Measurements from ENCODE around the gene ZFYVE16.
"Not testable (repeated sequence)": the region's sequence is repeated elsewhere in the genome, so short reads cannot be mapped to it uniquely, and the experiment has no call there.

Gene ZFYVE16

GRCh38 chr5:80409367-80409966 lies 1.6 kb downstream of the ZFYVE16 start:
- DNase-seq (ENCODE audit: low spot score): no peak

- DNase-seq (ENCODE audit: low spot score): no peak
Observed at GRCh38 chr5:80411589-80412219, 3.8 kb downstream of the ZFYVE16 start.

GRCh38 chr5:80414113-80414512 lies 6.2 kb downstream of the ZFYVE16 start:
- DNase-seq (ENCODE audit: low spot score): no peak

DNA sequence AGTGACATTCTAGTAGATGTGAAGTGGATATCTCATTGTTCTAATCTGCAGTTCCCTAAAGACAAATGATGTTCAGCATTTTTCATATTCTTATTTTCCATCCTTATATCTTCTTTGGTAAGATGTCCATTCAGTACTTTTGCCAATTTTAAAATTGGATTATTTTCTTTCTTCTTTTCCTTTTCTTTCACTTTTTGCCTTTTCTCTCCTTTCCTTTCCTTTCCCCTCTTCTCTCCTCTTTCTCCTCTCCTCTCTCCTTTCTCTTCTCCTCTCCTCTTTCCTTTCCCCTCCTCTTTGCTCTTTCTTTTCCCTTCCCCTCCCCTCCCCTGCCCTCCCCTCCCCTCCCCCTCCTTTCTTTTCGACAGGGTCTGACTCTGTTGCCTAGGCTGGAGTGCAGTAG lies 10.1 kb downstream of the ZFYVE16 start:
- no peak for DNase-seq (ENCODE audit: low spot score)

DNA sequence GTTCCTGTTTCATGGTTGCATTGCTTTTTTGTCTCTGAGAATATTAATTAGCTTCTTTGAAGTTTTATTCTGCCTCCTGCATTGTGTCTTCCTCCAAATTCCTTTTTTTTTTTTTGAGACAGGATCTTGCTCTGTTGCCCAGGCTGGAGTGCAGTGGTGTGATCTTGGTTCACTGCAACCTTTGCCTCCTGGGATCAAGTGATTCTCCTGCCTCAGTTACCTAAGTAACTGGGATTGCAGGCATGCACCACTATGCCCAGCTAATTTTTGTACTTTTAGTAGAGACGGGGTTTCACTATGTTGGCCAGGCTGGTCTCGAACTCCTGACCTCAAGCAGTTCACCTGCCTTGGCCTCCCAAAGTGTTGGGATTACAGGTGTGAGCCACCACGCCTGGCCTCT lies 16.5 kb downstream of the ZFYVE16 start:
- DNase-seq (ENCODE audit: low spot score): not testable (repeated sequence)

GRCh38 chr5:80435476-80435875 lies 27.6 kb downstream of the ZFYVE16 start:
- no peak for DNase-seq (ENCODE audit: low spot score)

DNA sequence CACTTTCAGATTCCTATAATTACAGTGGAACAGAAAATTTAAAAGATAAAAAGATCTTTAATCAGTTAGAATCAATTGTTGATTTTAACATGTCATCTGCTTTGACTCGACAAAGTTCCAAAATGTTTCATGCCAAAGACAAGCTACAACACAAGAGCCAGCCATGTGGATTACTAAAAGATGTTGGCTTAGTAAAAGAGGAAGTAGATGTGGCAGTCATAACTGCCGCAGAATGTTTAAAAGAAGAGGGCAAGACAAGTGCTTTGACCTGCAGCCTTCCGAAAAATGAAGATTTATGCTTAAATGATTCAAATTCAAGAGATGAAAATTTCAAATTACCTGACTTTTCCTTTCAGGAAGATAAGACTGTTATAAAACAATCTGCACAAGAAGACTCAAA lies 29.5 kb downstream of the ZFYVE16 start:
- DNase-seq (ENCODE audit: low spot score): no peak

- DNase-seq (ENCODE audit: low spot score): no peak
Observed at GRCh38 chr5:80438739-80439138, 30.9 kb downstream of the ZFYVE16 start.

DNA sequence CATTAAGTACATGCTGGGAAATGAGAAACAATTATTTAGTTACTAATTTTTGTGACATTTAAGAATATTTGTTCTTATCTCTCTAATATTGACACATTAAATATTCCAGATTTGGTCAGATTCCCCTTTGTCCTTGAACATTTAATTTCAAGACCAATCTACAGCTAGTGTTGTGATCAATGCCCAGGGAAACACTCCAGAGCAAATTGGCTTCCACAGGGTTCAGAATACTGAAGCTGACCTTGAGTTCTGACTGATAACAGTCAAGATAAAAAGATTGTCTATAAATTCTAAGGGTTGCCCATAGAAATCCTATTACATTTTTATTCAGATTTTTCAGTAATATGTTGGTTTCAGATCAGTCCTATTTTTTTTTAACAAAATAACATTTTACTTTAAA lies 31.3 kb downstream of the ZFYVE16 start:
- DNase-seq (ENCODE audit: low spot score): no peak

DNA sequence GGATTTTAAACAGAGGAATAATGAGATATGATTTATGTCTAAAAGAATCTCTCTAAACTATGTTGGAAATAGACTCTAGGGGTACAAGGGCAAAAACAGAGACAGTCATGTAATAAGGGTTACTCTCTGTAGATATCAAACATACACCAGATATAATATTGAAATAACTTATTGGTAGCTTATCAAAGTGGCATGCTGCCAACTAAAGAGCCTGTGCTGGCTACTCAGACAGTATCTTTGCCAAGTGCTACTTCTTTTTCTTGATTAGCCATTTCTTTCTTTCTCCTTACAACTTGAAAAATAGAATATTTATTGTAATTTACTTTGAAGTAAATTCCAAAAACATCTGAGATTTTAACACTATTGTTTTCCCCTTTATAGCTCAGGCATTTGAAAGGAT lies 34.9 kb downstream of the ZFYVE16 start:
- DNase-seq (ENCODE audit: low spot score): no peak

GRCh38 chr5:80453366-80453765 lies 45.5 kb downstream of the ZFYVE16 start:
- DNase-seq (ENCODE audit: low spot score): no peak

- no peak for DNase-seq (ENCODE audit: low spot score)
Observed at GRCh38 chr5:80463269-80463668, 55.4 kb downstream of the ZFYVE16 start.

GRCh38 chr5:80466669-80467485 lies 59.0 kb downstream of the ZFYVE16 start:
- no peak for DNase-seq (ENCODE audit: low spot score)

GRCh38 chr5:80468131-80468530 lies 60.3 kb downstream of the ZFYVE16 start:
- no peak for DNase-seq (ENCODE audit: low spot score)

GRCh38 chr5:80470631-80471030 lies 62.8 kb downstream of the ZFYVE16 start:
- not testable (repeated sequence) for DNase-seq (ENCODE audit: low spot score)

GRCh38 chr5:80474929-80475328 lies 67.1 kb downstream of the ZFYVE16 start:
- no peak for DNase-seq (ENCODE audit: low spot score)

DNA sequence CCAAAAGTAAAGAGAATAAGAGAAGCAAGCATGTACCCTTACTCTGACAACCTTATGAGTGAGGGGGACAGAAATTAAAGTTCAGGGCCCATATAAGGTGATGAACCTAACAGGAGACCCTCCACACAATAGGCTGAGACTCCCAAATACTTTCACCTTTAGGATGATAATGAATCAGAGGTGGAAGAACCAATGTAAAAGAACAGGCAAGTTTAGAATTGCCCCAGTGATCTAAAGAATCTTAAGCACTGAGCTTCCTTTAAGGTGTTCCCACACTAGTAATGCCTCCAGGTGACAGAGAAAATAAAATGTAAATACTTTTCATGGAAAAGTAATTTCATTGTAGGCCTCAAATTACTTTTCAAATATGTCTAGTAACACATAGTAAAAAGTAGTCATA lies 71.8 kb downstream of the ZFYVE16 start:
- DNase-seq (ENCODE audit: low spot score): no peak

DNA sequence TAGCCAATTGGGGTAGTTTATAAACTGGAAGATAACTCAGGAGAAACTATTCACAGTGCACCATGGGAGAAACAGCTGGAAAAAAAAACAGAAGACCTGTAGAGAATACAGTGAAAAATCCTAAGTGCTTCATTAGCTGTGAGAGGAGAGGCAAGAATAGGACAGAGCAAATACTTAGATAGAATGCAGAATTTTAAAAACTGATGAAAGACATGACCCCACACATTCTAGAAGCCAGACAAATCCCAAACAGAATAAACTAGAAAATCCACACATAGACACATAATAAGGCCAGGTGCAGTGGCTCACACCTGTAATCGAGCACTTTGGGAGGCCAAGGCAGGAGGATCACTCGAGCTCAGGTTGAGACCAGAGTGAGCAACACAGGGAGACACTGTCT lies 72.5 kb downstream of the ZFYVE16 start:
- DNase-seq (ENCODE audit: low spot score): no peak

- DNase-seq (ENCODE audit: low spot score): peak; percentile 57
Observed at GRCh38 chr5:80481019-80481893, 73.4 kb downstream of the ZFYVE16 start.

DNA sequence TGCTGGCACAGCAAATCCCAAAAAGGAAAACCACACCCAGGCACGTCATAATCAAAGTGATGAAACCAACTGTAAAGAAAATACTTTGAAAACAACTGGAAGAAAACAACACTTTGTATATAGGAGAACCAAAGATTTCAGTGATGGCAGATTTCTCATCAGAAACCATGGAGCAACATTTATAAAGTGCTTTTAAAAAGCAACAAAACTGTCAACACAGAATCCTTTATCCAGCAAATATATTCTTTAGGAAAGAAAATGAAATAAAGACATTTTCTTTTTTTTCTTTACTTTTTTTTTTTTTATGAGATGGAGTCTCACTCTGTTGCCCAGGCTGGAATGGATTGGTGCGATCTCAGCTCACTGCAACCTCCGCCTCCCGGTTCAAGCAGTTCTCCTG lies 74.7 kb downstream of the ZFYVE16 start:
- no peak for DNase-seq (ENCODE audit: low spot score)

- DNase-seq (ENCODE audit: low spot score): no peak
Observed at GRCh38 chr5:80483636-80484232, 75.9 kb downstream of the ZFYVE16 start.

DNA sequence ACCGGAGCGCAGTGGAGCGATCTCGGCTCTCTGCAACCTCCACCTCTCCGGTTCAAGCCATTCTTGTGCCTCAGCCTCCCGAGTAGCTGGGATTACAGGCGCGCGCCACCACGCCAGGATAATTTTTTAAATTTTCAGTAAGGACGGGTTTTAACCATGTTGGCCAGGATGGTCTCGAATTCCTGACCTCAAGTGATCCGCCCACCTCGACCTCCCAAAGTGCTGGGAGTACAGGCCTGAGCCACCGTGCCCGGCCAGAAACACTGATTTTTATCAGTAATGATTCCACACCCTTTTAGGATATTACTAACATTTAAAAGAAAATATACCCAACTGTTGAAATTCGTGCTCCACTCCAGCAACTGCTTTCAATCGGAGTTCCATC lies 79.6 kb downstream of the ZFYVE16 start:
- DNase-seq (ENCODE audit: low spot score): no peak

Data from D341Med (cell line).